Adrenal gland (tissue), 12 donors: ENCODE data around the gene CAPZA2. TPM values are rescaled to one million over a fixed set of nuclear protein-coding genes. Genes with fewer than 3 reads are reported as not detected.
"Not testable (repeated sequence)": the region's sequence is repeated elsewhere in the genome, so short reads cannot be mapped to it uniquely, and the experiment has no call there.

Experiments used
- DNase-seq, 7 donors: peaks; one replicate each; pipeline ENCODE4 v3.0.0-alpha.2; 2019 to 2020
- H3K27ac ChIP-seq, 5 donors: fragments of 200-600 bp; sonication (generic) in 4 of 5; 1 replicate in 3 of 5; 2 replicates in 2 of 5; pipeline versions ENCODE4 v1.5.1 to v1.8.0; 2016 to 2020; ENCODE audit warnings: mild to moderate bottlenecking in 1 of 5
- H3K27me3 ChIP-seq: fragments of 200-600 bp; 2 replicates; pipeline ENCODE4 v1.8.0; 2021
- H3K36me3 ChIP-seq, 2 donors: fragments of 200-600 bp; replicated peaks in 1 of 2; 1 replicate in 1 of 2; 2 replicates in 1 of 2; pipeline versions ENCODE4 v1.5.1 to v1.8.0; 2018 to 2022
- H3K4me1 ChIP-seq, 2 donors: fragments of 200-600 bp; replicated peaks in 1 of 2; 1 replicate in 1 of 2; 2 replicates in 1 of 2; pipeline versions ENCODE4 v1.5.1 to v1.8.0; 2018 to 2021
- H3K4me3 ChIP-seq, 4 donors: fragments of 200-600 bp; sonication (generic) in 3 of 4; one replicate each; pipeline ENCODE4 v1.5.1; 2016 to 2018
- H3K9me3 ChIP-seq, 3 donors: fragments of 200-600 bp; sonication (generic) in 1 of 3; replicated peaks in 1 of 3; 1 replicate in 2 of 3; 2 replicates in 1 of 3; pipeline versions ENCODE4 v1.5.1 to v1.8.0; 2016 to 2021
- POLR2A ChIP-seq, 2 donors: fragments of 450-650 bp; IDR thresholded peaks; one replicate each; pipeline ENCODE4 v1.6.1; 2017; ENCODE audit warnings: antibody characterized with exemption in 2 of 2, mild to moderate bottlenecking in 2 of 2, moderate library complexity in 1 of 2
- WGBS, 4 donors: extraction: QIAGEN DNeasy Blood & Tissue Kit in 2 of 4; methylation state at CpG; one replicate each; pipeline versions ENCODE4 v1.1.5 to v1.1.7; 2013 to 2017; 5-methylcytosine and 5-hydroxymethylcytosine counted together
- intact Hi-C, 2 donors: fragments of 100-400 bp; cut with DNase I; formaldehyde crosslinking; loops; one replicate each; pipeline versions ENCODE4 v1.14.1 to v1.15.0; 2022 to 2023
- polyA plus RNA-seq, 3 donors: library from polyadenylated mRNA; stranded (reverse); fragments of 200-250 nt in 2 of 3; fragments of 350-450 nt in 1 of 3; fragmentation: Illumina TruSeq in 1 of 3; extraction: RNeasy Lipid Tissue Mini Kit (QIAGEN cat#74804) in 1 of 3; gene quantifications; one replicate each; pipeline ENCODE4 v1.2.3, GENCODE V29; 2013 to 2014
- small RNA-seq, 2 donors: library from RNA; depleted of rRNA; stranded (forward); fragments of <200 nt; gene quantifications; one replicate each; pipeline ENCODE3, GENCODE V24; 2016
- total RNA-seq, 9 donors: library from RNA; depleted of rRNA in 4 of 9; stranded (reverse); fragments of >200 nt in 4 of 9; fragments of 120-200 nt in 1 of 9; fragmentation: NEBNext Ultra II Directional in 1 of 9; extraction: Animal tissue kit (Norgen Biotek cat#: 25700) in 1 of 9; gene quantifications; one replicate each; pipeline versions ENCODE4 v1.1.0 to v1.2.4, GENCODE V29; 2013 to 2023
- TF ChIP-seq, protein P1 (sequence below), 6 experiments: fragments of 450-650 bp in 4 of 6; fragments of 200-600 bp in 2 of 6; sonication (generic) in 1 of 6; IDR thresholded peaks; 1 replicate in 5 of 6; 2 replicates in 1 of 6; pipeline versions ENCODE4 v1.5.1 to v1.8.0; 2016 to 2021; ENCODE audit warnings: antibody characterized with exemption in 6 of 6, mild to moderate bottlenecking in 2 of 6, moderate library complexity in 1 of 6
- donor health status: healthy with polysubstance abuse.
- donor health status: Bipolar disorder and iron deficiency.
- donor health status: DM: yes; HTN: yes; CAD: no.
- donor health status: DM: no; HTN: no; CAD: no.
- donor health status: DM: no; HTN: no; CAD: no.
- donor health status: DM: yes; HTN: yes; CAD: no.

Gene CAPZA2
- total and polyA plus RNA-seq, 12 donors, result 18.6 to 241 (median 155) TPM

DNA sequence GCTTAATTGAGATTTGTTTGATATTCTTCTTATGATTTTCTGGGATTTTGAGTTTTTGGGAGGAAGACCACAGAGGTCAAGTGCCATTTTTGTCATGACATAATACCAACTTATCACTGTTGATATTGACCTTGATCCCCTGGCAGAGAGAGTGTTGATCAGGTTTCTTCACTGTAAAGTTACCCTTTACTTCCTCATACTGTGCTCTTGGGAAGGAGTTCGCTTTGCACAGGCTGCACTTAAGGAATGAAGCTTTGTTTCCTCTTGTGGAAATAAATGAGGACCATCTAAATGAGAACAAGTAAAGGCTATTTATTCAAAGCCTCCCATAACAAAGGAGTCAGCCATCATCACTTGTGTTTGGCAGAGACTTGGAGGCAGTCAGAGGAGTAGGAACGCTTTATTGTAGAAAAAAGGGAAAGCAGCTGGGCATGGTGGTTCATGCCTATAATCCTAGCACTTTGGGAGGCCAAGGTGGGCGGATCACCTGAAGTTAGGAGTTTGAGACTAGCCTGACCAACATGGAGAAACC is 107.0 kb downstream of the CAPZA2 start:
- Histone ChIP-seq H3K4me1 (peaks cover 4 to 29% of the 10 kb centered on the region in 2 donors), H3K36me3 (no peaks in the 10 kb centered on the region), H3K4me3 (no peak overlapping the region), H3K27me3 (no peaks in the 10 kb centered on the region), H3K9me3 (no peaks in the 10 kb centered on the region), H3K27ac (no peak overlapping the region)
- no peak for DNase-seq
- intact Hi-C loops, result no loop called here
- TF ChIP-seq, protein P1, sequence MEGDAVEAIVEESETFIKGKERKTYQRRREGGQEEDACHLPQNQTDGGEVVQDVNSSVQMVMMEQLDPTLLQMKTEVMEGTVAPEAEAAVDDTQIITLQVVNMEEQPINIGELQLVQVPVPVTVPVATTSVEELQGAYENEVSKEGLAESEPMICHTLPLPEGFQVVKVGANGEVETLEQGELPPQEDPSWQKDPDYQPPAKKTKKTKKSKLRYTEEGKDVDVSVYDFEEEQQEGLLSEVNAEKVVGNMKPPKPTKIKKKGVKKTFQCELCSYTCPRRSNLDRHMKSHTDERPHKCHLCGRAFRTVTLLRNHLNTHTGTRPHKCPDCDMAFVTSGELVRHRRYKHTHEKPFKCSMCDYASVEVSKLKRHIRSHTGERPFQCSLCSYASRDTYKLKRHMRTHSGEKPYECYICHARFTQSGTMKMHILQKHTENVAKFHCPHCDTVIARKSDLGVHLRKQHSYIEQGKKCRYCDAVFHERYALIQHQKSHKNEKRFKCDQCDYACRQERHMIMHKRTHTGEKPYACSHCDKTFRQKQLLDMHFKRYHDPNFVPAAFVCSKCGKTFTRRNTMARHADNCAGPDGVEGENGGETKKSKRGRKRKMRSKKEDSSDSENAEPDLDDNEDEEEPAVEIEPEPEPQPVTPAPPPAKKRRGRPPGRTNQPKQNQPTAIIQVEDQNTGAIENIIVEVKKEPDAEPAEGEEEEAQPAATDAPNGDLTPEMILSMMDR (IDR thresholded peaks at IDR 0.05), result no peak
- TF ChIP-seq POLR2A (IDR thresholded peaks at IDR 0.05), result no peak
- WGBS, 4 donors, result 76 to 92% (median 86%) methylated on average over 3 of the region's 3 CpGs

DNA sequence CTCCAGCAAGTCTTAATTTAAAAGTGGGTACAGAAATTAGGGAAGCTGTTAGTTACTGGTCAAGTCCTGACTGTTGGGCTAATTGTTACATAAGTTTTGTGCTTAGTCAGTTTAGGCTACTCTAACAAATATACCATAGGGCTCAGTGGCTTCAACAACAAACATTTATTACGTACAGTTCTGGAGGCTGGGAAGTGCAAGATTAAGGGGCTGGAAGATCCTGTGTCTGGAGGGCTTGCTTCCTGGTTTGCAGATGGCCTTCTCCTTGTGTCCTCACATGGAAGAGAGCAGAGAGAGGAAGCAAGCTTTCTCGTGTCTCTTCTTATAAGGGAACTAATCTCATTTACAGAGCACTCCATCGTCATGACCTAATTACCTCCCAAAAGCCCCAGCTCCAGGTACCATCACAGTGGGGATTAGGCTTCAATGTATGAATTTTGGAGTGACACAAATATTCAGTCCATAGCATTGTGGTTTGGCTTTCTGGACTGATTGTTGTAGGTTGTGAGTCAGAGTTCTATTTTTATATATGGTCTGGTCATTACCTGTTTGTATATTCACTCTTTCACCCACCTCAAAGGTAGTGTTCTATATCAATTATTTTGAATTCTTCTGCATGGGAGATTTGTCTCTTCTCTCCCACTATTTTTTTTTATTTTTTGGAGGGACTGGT is 108.0 kb downstream of the CAPZA2 start:
- Histone ChIP-seq H3K9me3 (no peaks in the 10 kb centered on the region), H3K27ac (peak overlapping the region in 1 of 5 donors; percentile 31), H3K27me3 (no peaks in the 10 kb centered on the region), H3K4me1 (peaks cover 4 to 29% of the 10 kb centered on the region in 2 donors), H3K36me3 (no peaks in the 10 kb centered on the region), H3K4me3 (no peak overlapping the region)
- TF ChIP-seq POLR2A (IDR thresholded peaks at IDR 0.05), result no peak
- intact Hi-C loops, result no loop called here
- DNase-seq, result no peak
- WGBS, 4 donors, result 61 to 82% (median 71%) methylated on average over 3 of the region's 3 CpGs

DNA sequence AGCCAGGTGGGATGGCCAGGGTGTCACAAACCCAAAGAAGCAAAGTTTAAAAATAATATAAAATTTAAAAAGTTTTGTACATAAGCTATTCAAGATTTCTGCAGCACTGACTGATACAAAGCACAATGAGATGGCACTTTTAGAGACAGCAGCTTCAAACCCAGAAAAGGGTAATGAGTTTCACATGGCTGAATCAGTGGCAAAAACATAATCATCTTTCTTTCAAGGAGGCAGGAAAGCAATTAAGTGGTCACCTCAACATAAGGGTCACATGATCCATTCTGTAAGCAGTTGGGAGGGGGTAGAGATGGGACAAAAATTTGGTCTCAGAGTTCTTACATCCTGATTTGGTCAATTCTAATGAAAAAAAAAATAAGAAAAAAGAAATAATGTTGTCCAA is 108.8 kb downstream of the CAPZA2 start:
- H3K4me3 ChIP-seq, H3K27ac ChIP-seq, DNase-seq, H3K36me3 ChIP-seq, intact Hi-C loops, H3K9me3 ChIP-seq, H3K27me3 ChIP-seq: not testable (repeated sequence)
- H3K4me1 ChIP-seq, result peaks cover 4 to 29% of the 10 kb centered on the region in 2 donors

Small RNA genes within 50 kb of the gene (small RNA-seq; reads per million reads assigned to genes)
- 0 reads per million in 2 donors for gene RF00019
- gene RF02179, result 0 reads per million in 2 donors
- 0 reads per million in 2 donors for gene RF02180
- gene RF02188, result 0 reads per million in 2 donors
- gene RNA5SP239, result 0 reads per million in 2 donors

Other genes with a start within 250 kb of the CAPZA2 start
- gene MET, start 190.4 kb upstream of the CAPZA2 start, total RNA-seq, result 1 to 10 TPM in 2 of 9 donors, under 1 TPM in 7; 0.55 to 2.3 (median 0.78) TPM
- under 1 TPM; 0.64 to 0.95 (median 0.81) TPM for gene MET, start 190.4 kb upstream of the CAPZA2 start, polyA plus RNA-seq
- 10 to 100 TPM; 30.0 to 69.9 (median 33.6) TPM for gene ST7, start 90.9 kb downstream of the CAPZA2 start, total RNA-seq
- gene ST7, start 90.9 kb downstream of the CAPZA2 start, polyA plus RNA-seq, result 10 to 100 TPM; 15.7 to 58.6 (median 19.5) TPM